Left renal pelvis (tissue), 4 donors: Measurements from ENCODE around the gene NAXD. TPM values are rescaled to one million over a fixed set of nuclear protein-coding genes. Genes with fewer than 3 reads are reported as not detected.
A peak's percentile ranks its signal among the peaks of the same experiment; 100 is the strongest.
"Not testable (repeated sequence)": the region's sequence is repeated elsewhere in the genome, so short reads cannot be mapped to it uniquely, and the experiment has no call there.

Experiments used
- DNase-seq, 4 donors: peaks; one replicate each; pipeline ENCODE4 v3.0.0-alpha.2; 2013; ENCODE audit warnings: low read depth in 4 of 4, low spot score in 3 of 4
- polyA plus RNA-seq, 4 donors: library from polyadenylated mRNA; unstranded; fragments of 120-200 nt; gene quantifications; one replicate each; pipeline ENCODE4 v1.2.1, GENCODE V29; 2013; ENCODE audit not compliant: insufficient read length in 4 of 4

NAXD gene
- polyA plus RNA-seq, result 10 to 100 TPM; 33.8 to 50.5 (median 41.3) TPM

GRCh38 chr13:110615322-110616102, at the start of gene NAXD:
TSS of gene NAXD (plus strand) at chr13:110615545. CDS start at chr13:110615602, 57 bp downstream.
- peak in 3 of 4 donors; percentile 67 to 84 (median 83) for DNase-seq

- DNase-seq, result no peak
These were observed 49.2 kb upstream of the NAXD start for GRCh38 chr13:110566171-110566570.

- no peak for DNase-seq
These were observed 46.7 kb upstream of the NAXD start for GRCh38 chr13:110568612-110569011.

GRCh38 chr13:110569962-110570361, 45.4 kb upstream of the NAXD start:
- not testable (repeated sequence) for DNase-seq

GRCh38 chr13:110570886-110571285, 44.5 kb upstream of the NAXD start:
- no peak for DNase-seq

GRCh38 chr13:110571896-110572777, 43.2 kb upstream of the NAXD start:
- DNase-seq, result no peak

GRCh38 chr13:110572778-110573118, 42.6 kb upstream of the NAXD start:
- no peak for DNase-seq

GRCh38 chr13:110574161-110574560, 41.2 kb upstream of the NAXD start:
- DNase-seq, result no peak

GRCh38 chr13:110575322-110576069, 39.8 kb upstream of the NAXD start:
- DNase-seq, result no peak

GRCh38 chr13:110576070-110576394, 39.3 kb upstream of the NAXD start:
- no peak for DNase-seq

GRCh38 chr13:110576736-110577476, 38.4 kb upstream of the NAXD start:
- no peak for DNase-seq

- DNase-seq, result no peak
These were observed 37.0 kb upstream of the NAXD start for GRCh38 chr13:110578363-110578762.

- no peak for DNase-seq
These were observed 34.5 kb upstream of the NAXD start for GRCh38 chr13:110580800-110581199.

- DNase-seq, result no peak
These were observed 33.7 kb upstream of the NAXD start for GRCh38 chr13:110581506-110582185.

- DNase-seq, result no peak
These were observed 32.9 kb upstream of the NAXD start for GRCh38 chr13:110582421-110582954.

GRCh38 chr13:110583178-110583865, 32.0 kb upstream of the NAXD start:
- DNase-seq, result no peak

- DNase-seq, result no peak
These were observed 25.5 kb upstream of the NAXD start for GRCh38 chr13:110589793-110590390.

- DNase-seq, result no peak
These were observed 24.8 kb upstream of the NAXD start for GRCh38 chr13:110590577-110590976.

- DNase-seq, result no peak
These were observed 22.7 kb upstream of the NAXD start for GRCh38 chr13:110592665-110593064.
